ENCODE measurements around the gene DHRS12. TPM values are rescaled to one million over a fixed set of nuclear protein-coding genes. Genes with fewer than 3 reads are reported as not detected.

The DHRS12 gene, protein sequence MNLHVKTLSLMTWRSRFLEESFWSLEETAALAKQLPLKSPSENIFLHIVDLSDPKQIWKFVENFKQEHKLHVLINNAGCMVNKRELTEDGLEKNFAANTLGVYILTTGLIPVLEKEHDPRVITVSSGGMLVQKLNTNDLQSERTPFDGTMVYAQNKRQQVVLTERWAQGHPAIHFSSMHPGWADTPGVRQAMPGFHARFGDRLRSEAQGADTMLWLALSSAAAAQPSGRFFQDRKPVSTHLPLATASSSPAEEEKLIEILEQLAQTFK
- total RNA-seq: 2.1 and 3.9 TPM in 2 replicates

DNA sequence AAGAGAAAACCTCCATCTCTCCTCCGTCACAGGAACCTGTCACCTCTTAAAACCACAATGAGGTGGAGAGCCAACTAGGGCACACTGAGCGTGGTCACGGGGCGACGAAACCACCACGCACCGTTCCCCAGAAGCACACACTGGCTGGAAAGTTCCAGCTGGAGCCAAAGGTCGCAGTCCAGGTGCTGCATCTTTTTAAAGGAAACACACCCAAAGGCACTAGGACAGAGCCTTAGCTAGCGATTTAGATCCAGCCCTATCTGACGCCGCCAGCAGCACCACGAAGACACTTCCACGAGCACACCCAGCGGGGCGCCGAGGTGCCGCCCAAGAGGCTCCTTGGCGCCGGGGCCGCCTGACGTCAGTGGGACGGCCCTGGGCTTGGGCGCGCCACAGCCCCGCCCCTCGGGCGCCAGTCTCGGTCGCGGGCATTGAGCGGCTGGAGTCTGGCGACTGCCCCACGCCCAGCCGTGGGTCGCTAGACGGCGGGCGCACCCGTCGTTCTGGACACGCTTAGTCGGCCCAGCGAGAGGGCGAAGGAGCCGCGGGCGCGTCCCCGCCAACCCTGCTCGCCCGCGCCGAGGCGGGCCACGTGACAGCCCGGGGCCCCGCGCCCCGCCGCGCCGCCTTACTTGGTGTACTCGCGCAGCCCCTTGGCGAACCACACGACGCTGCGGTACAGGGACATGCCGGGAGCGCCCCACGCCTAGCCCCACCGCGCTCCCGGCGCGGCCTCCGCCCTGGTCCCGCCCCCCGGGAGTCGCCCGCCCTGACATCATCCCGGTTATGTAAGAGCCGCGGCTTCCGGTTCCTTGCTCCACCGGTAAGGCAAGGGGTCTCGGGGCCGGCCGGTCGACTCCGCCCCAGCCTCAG is at the start of gene DHRS12:
TSS of gene DHRS12 (minus strand) at position 742 of the 873 bp plus-strand sequence. CDS start 4,504 bp downstream, outside the sequence.

DNA sequence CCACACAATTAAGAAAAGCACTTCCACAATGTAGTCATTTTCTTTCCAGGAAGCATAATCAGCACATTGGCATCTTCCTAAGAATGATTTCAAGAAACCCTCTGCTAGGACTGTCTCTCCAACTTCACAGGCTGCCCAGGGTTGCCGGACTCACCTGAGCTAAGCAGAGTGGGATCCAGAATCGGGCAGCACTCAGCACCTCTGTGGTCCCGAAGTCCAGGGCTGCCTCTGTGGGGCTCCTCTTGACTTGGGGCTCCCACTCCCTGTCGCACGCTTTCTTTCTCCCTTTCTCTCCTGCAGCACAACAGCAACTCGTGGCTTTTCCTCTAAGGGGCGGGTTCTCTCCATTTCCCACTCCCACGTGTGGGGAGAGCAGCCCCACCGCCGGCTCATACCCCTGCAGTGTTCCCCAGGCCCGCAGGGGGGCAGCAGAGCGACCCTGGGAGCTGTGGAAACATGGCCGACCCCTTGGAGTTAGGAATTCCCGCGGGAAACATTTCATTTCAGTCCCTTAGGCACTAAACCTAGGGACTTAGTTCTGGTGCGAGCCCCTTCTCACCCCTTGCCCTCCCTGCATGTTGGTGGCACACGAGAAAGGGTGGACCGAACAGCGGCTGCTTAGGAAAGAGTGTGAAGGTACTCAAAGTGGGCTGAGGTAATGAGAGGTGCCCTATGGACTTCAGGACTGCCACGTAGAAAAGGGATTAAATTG is 41.1 kb upstream of the DHRS12 start, which contains the start of gene TMEM272:
TSS of gene TMEM272 (minus strand) at position 316 of the 712 bp plus-strand sequence. CDS start 6,647 bp downstream, outside the sequence.

Other genes starting within 250 kb of the DHRS12 start
- gene WDFY2, start 219.7 kb downstream of the DHRS12 start, total RNA-seq: 8.2 and 11.9 TPM in 2 replicates
- gene TMEM272, start 41.0 kb upstream of the DHRS12 start, total RNA-seq: not detected in 2 replicates
- gene CCDC70, start 57.8 kb upstream of the DHRS12 start, total RNA-seq: not detected in 2 replicates
- 3.1 and 4.8 TPM in 2 replicates for gene ATP7B, start 207.3 kb upstream of the DHRS12 start, total RNA-seq
- 36.8 and 37.2 TPM in 2 replicates for gene ALG11, start 208.2 kb upstream of the DHRS12 start, total RNA-seq
- 18.6 TPM in 2 replicates for gene UTP14C, start 220.5 kb upstream of the DHRS12 start, total RNA-seq